Left ventricle myocardium inferior (tissue), 1 donor: Measurements from ENCODE around the gene TMEM273. TPM values are rescaled to one million over a fixed set of nuclear protein-coding genes. Genes with fewer than 3 reads are reported as not detected.

Experiments used
- DNase-seq: peaks from one replicate; pipeline ENCODE4 v3.0.0-alpha.2; 2020
- H3K27ac ChIP-seq: fragments of 200-600 bp; replicated peaks from 2 replicates; pipeline ENCODE4 v1.8.0; 2021
- H3K27me3 ChIP-seq: fragments of 200-600 bp; 2 replicates; pipeline ENCODE4 v1.8.0; 2021; ENCODE audit warnings: low read depth
- H3K36me3 ChIP-seq: fragments of 200-600 bp; 2 replicates; pipeline ENCODE4 v1.8.0; 2021
- H3K4me1 ChIP-seq: fragments of 200-600 bp; 2 replicates; pipeline ENCODE4 v1.8.0; 2021
- H3K4me3 ChIP-seq: fragments of 200-600 bp; 2 replicates; pipeline ENCODE4 v1.8.0; 2021; ENCODE audit warnings: mild to moderate bottlenecking, moderate library complexity
- H3K9me3 ChIP-seq: fragments of 200-600 bp; replicated peaks from 2 replicates; pipeline ENCODE4 v1.8.0; 2021
- intact Hi-C: fragments of 100-400 bp; cut with micrococcal nuclease; formaldehyde crosslinking; loops from one replicate; pipeline ENCODE4 v1.11.0; 2022
- total RNA-seq: library from RNA; stranded (reverse); fragmentation: NEBNext Ultra II Directional; extraction: Animal tissue kit (Norgen Biotek cat#: 25700); gene quantifications from one replicate; pipeline ENCODE4 v1.2.1, GENCODE V29; 2021
- TF ChIP-seq, protein P1 (sequence below): fragments of 200-600 bp; IDR thresholded peaks from 2 replicates; pipeline ENCODE4 v1.8.0; 2021; ENCODE audit warnings: antibody characterized with exemption, mild to moderate bottlenecking, borderline replicate concordance
- donor health status: DM: no; HTN: yes; CAD: no; lungs with severe emphysema.

The TMEM273 gene
- total RNA-seq, 1 donor from 2014 or later = 29.0 TPM

DNA sequence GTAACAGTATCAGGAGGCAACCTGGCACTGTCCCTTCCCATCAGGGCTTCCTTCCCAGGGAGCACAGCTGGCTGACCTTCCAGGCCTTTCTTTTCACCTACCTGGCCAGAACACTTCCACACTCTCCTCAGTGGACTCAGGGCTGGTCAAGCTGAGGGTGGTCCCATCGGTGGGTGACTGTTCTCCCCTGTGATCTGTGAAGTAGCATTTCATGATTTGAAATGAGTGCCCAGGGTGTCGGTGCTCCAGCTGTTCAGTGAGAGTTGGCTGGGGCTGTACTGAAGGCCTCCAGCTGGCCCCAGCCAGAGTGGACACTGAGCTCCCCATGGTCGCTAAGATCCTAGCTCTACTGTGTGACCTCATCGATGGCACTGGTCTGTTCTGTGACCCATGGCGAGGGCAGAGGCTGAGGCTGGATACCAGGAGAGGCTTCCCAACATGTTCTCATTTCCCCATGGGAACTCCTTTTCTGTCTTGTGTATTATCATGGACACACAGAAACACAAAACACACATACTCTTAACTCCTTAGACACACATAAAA lies 54.4 kb downstream of the TMEM273 start, which contains the start of gene FAM170B:
TSS of gene FAM170B (minus strand) at position 316 of the 543 bp plus-strand sequence. CDS start at position 213, 103 bp downstream.
- no peak for DNase-seq

DNA sequence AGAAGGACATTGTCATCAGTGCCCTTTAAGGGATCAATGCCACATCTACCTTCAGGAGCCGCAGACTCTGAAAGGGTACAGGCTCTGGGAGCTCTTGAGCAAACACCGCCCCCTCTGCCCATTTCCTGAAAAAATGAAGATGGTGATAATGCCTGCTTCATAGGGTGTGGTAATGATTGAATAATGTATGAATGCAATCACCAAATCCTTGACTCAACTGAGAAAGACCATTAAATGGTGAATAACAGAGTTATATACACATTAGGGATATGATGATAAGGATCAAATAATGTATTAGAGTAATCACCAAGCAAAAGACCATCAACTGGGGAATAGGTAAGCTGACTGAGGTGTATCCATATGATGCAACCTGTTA lies 55.8 kb downstream of the TMEM273 start:
- intact Hi-C loops = no loop called here
- H3K4me1 ChIP-seq = peaks cover 23% of the 10 kb centered on the region
- no peaks in the 10 kb centered on the region for H3K36me3 ChIP-seq
- no peak overlapping the region for H3K4me3 ChIP-seq
- TF ChIP-seq, protein P1, sequence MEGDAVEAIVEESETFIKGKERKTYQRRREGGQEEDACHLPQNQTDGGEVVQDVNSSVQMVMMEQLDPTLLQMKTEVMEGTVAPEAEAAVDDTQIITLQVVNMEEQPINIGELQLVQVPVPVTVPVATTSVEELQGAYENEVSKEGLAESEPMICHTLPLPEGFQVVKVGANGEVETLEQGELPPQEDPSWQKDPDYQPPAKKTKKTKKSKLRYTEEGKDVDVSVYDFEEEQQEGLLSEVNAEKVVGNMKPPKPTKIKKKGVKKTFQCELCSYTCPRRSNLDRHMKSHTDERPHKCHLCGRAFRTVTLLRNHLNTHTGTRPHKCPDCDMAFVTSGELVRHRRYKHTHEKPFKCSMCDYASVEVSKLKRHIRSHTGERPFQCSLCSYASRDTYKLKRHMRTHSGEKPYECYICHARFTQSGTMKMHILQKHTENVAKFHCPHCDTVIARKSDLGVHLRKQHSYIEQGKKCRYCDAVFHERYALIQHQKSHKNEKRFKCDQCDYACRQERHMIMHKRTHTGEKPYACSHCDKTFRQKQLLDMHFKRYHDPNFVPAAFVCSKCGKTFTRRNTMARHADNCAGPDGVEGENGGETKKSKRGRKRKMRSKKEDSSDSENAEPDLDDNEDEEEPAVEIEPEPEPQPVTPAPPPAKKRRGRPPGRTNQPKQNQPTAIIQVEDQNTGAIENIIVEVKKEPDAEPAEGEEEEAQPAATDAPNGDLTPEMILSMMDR = no peak
- no peak for DNase-seq
- H3K27me3 ChIP-seq = no peaks in the 10 kb centered on the region
- peaks cover 6% of the 10 kb centered on the region for H3K9me3 ChIP-seq
- no peak overlapping the region for H3K27ac ChIP-seq

More for the DNA sequence above, 54.4 kb downstream of the TMEM273 start, which contains the start of gene FAM170B:
- TF ChIP-seq, protein P1 = no peak
- H3K4me1 ChIP-seq = peaks cover 31% of the 10 kb centered on the region
- H3K27ac ChIP-seq = no peak within 1 kb of the TSS
- H3K9me3 ChIP-seq = peaks cover 6% of the 10 kb centered on the region
- H3K36me3 ChIP-seq = no peaks in the 10 kb centered on the region
- intact Hi-C loops = no loop called here
- H3K27me3 ChIP-seq = no peaks in the 10 kb centered on the region
- no peak within 1 kb of the TSS for H3K4me3 ChIP-seq

DNA sequence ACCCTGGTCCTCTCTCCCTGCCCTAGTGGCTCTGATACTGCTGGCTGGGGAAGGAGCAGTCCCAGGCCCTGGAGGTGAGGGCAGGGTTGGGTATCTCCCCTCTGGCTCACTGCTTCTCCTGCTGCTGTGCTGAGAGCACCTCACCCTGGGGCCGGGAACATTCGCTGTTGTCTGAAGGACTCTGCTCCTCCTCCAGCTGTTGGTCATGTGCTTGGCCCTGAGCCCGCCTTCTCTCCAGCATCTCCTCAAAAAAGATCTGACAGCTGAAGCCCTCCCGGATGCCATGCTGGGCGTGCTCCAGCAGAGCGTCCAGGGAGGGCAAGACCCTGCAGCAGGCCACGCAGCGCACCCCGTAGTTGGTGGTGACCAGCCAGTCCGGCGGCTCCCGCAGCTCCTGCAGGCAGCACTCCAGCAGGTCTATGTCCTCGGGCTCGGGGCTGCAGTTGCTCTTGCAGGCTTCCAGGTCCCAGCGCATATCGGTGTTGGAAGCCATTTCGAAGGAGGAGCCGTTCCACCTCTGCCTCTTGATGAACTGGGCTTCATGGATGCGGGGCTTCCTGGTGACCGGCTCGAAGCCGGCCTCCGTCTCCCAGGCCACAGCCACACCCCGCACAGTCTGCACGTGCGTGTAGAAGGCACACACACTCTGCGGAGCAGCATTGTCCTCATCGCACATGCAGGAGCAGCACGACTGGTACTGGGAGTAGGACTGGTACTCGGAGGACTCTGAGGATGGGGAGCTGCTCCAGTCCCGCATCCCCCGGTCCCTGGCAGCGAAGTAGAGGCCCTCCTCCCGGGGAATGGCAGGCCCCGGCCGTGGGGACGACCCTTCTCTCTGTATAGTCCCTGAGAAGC lies 56.5 kb downstream of the TMEM273 start:
- peaks cover 23% of the 10 kb centered on the region for H3K4me1 ChIP-seq
- H3K9me3 ChIP-seq = peaks cover 2% of the 10 kb centered on the region
- intact Hi-C loops = no loop called here
- no peak overlapping the region for H3K4me3 ChIP-seq
- no peaks in the 10 kb centered on the region for H3K36me3 ChIP-seq
- TF ChIP-seq, protein P1 = no peak
- peak; percentile 47 for DNase-seq
- H3K27me3 ChIP-seq = no peaks in the 10 kb centered on the region
- H3K27ac ChIP-seq = no peak overlapping the region

DNA sequence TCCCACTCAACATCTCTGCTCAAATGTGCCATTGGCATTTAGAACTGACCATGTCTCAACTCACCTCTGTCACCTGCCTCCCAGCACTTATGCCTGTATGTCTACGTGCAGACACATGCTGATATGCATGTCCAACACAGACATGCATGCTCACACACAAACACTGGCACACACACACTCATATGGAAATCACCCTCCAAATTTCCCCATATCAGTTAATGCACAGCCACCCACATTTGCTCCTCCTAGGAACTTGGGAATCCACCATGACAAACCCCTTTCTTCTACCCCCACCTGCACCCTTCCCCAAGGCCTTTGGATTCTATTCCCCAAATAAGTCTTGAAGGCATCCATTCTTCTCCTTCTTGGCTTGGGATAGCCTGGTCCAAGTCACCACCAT lies 58.8 kb downstream of the TMEM273 start:
- Histone ChIP-seq H3K9me3 (no peaks in the 10 kb centered on the region), H3K27me3 (no peaks in the 10 kb centered on the region), H3K27ac (no peak overlapping the region), H3K4me1 (peaks cover 14% of the 10 kb centered on the region), H3K4me3 (no peak overlapping the region), H3K36me3 (no peaks in the 10 kb centered on the region)
- no peak for DNase-seq
- intact Hi-C loops = no loop called here
- TF ChIP-seq, protein P1 = no peak

DNA sequence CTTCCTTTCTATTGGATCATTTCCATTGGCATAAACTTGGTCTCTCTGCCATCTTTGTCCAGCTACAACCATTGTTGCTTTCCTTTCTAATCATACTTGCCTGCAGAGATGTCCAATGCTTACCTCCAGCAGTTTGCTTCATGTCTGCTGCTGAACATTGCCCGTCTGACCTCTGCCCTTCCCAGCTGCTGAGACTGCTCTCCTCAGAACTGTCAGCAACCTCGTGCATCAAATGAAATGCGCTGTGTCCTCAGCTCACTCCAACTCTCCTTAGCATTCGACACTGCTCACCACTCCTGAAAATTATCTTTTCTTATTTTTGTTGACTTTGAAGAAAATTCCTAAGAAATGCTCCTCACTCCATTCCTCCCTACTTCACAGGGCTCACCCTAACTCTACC lies 59.3 kb downstream of the TMEM273 start:
- no peak overlapping the region for H3K4me3 ChIP-seq
- no peak for DNase-seq
- H3K27ac ChIP-seq = no peak overlapping the region
- TF ChIP-seq, protein P1 = no peak
- no peaks in the 10 kb centered on the region for H3K36me3 ChIP-seq
- peaks cover 12% of the 10 kb centered on the region for H3K4me1 ChIP-seq
- H3K27me3 ChIP-seq = no peaks in the 10 kb centered on the region
- intact Hi-C loops = no loop called here
- no peaks in the 10 kb centered on the region for H3K9me3 ChIP-seq
